ENCODE data around the gene NOG.

DNA sequence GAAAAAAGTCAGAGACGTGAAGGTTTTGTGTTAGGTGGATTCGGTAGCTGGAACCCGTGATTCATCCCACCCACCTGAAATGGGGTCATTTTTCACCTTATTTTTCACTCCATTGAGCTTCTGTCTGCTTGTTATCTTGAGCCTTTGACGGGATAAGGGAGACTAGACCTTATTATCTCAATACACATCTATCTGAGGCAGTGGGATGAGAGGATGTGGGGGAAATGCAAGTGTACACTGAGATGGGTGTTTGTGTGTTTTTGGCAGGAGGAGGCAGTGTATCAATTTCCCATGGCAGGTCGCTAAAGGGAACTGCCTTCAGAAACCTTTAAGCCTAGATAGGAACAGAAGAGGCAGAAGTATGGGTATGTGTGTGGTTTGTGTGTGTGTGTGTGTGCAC is 6.2 kb upstream of the NOG start:
- TF ChIP-seq POLR2AphosphoS5 (IDR thresholded peaks at IDR 0.05; ENCODE audit: low read depth, low read length) = no peak
- TF ChIP-seq, protein P1, sequence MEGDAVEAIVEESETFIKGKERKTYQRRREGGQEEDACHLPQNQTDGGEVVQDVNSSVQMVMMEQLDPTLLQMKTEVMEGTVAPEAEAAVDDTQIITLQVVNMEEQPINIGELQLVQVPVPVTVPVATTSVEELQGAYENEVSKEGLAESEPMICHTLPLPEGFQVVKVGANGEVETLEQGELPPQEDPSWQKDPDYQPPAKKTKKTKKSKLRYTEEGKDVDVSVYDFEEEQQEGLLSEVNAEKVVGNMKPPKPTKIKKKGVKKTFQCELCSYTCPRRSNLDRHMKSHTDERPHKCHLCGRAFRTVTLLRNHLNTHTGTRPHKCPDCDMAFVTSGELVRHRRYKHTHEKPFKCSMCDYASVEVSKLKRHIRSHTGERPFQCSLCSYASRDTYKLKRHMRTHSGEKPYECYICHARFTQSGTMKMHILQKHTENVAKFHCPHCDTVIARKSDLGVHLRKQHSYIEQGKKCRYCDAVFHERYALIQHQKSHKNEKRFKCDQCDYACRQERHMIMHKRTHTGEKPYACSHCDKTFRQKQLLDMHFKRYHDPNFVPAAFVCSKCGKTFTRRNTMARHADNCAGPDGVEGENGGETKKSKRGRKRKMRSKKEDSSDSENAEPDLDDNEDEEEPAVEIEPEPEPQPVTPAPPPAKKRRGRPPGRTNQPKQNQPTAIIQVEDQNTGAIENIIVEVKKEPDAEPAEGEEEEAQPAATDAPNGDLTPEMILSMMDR (IDR thresholded peaks at IDR 0.05) = no peak

All from Panc1 (cell line).